ENCODE measurements around the gene ANP32B. TPM values are rescaled to one million over a fixed set of nuclear protein-coding genes. Genes with fewer than 3 reads are reported as not detected.

ANP32B gene
- total RNA-seq, 1 donor from 2014 or later = 18.8 TPM

GRCh38 chr9:98006127-98006796, 23.1 kb downstream of the ANP32B start:
- H3K36me3 ChIP-seq (ENCODE audit: control insufficient read depth in 3 of 3, insufficient read depth in 3 of 3, low read length in 3 of 3) = peaks cover 28 to 56% (median 50%) of the 10 kb centered on the region in 3 donors
- no peak overlapping the region for H3K27ac ChIP-seq (ENCODE audit: low read depth, low read length)
- no peak overlapping the region for H3K4me3 ChIP-seq (ENCODE audit: low read length in 3 of 3)
- no peak overlapping the region for H3K9ac ChIP-seq (ENCODE audit: low read depth in 1 of 3, low read length in 3 of 3)
- peaks cover 0 to 10% (median 4%) of the 10 kb centered on the region in 3 donors for H3K4me1 ChIP-seq (ENCODE audit: control insufficient read depth in 3 of 3, insufficient read depth in 3 of 3, low read length in 3 of 3)
- H3K27me3 ChIP-seq (ENCODE audit: control insufficient read depth in 3 of 3, insufficient read depth in 3 of 3, low read length in 3 of 3) = no peaks in the 10 kb centered on the region
- H3K9me3 ChIP-seq (ENCODE audit: control insufficient read depth in 3 of 3, low read length in 3 of 3) = no peaks in the 10 kb centered on the region

DNA sequence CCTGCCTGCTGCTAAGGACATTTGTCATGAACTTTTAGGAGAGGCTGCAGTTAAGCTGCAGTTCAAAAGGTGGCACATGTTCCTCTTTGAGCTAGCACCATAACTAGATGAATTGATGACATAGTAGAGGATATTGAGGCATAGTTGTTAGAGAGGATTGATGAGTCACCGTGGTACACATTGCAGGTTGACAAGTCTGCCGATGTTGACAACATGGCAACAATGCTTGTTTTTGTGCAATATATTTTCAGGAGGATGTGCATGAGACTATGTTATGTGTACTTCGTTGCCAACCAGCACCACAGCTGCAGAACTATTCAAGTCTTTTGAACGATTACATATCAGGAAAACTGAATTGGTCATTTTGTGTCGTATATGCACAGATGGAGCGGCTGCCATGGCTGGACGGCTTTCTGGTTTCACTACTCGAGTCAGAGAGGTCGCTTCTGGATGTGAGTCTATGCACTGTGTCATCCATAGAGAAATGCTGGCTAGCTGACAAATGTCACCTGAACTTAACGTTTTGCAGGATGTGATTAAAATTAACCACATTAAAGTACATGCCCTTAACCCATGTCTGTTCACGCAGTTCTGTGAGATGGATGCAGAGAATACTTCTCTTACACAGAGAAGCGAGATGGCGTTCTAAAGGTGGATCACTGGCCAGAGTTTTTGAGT, 24.2 kb downstream of the ANP32B start:
- H3K4me3 ChIP-seq (ENCODE audit: low read length in 3 of 3) = no peak overlapping the region
- H3K4me1 ChIP-seq (ENCODE audit: control insufficient read depth in 3 of 3, insufficient read depth in 3 of 3, low read length in 3 of 3) = peaks cover 0 to 10% (median 4%) of the 10 kb centered on the region in 3 donors
- H3K9me3 ChIP-seq (ENCODE audit: control insufficient read depth in 3 of 3, low read length in 3 of 3) = no peaks in the 10 kb centered on the region
- H3K27ac ChIP-seq (ENCODE audit: low read depth, low read length) = no peak overlapping the region
- no peaks in the 10 kb centered on the region for H3K27me3 ChIP-seq (ENCODE audit: control insufficient read depth in 3 of 3, insufficient read depth in 3 of 3, low read length in 3 of 3)
- peaks cover 31 to 66% (median 55%) of the 10 kb centered on the region in 3 donors for H3K36me3 ChIP-seq (ENCODE audit: control insufficient read depth in 3 of 3, insufficient read depth in 3 of 3, low read length in 3 of 3)
- no peak overlapping the region for H3K9ac ChIP-seq (ENCODE audit: low read depth in 1 of 3, low read length in 3 of 3)

GRCh38 chr9:98008764-98009163, 25.6 kb downstream of the ANP32B start:
- no peak overlapping the region for H3K4me3 ChIP-seq (ENCODE audit: low read length in 3 of 3)
- no peaks in the 10 kb centered on the region for H3K27me3 ChIP-seq (ENCODE audit: control insufficient read depth in 3 of 3, insufficient read depth in 3 of 3, low read length in 3 of 3)
- no peak overlapping the region for H3K9ac ChIP-seq (ENCODE audit: low read depth in 1 of 3, low read length in 3 of 3)
- peaks cover 38 to 73% (median 67%) of the 10 kb centered on the region in 3 donors for H3K36me3 ChIP-seq (ENCODE audit: control insufficient read depth in 3 of 3, insufficient read depth in 3 of 3, low read length in 3 of 3)
- H3K9me3 ChIP-seq (ENCODE audit: control insufficient read depth in 3 of 3, low read length in 3 of 3) = no peaks in the 10 kb centered on the region
- H3K27ac ChIP-seq (ENCODE audit: low read depth, low read length) = no peak overlapping the region
- peaks cover 0 to 10% (median 4%) of the 10 kb centered on the region in 3 donors for H3K4me1 ChIP-seq (ENCODE audit: control insufficient read depth in 3 of 3, insufficient read depth in 3 of 3, low read length in 3 of 3)

DNA sequence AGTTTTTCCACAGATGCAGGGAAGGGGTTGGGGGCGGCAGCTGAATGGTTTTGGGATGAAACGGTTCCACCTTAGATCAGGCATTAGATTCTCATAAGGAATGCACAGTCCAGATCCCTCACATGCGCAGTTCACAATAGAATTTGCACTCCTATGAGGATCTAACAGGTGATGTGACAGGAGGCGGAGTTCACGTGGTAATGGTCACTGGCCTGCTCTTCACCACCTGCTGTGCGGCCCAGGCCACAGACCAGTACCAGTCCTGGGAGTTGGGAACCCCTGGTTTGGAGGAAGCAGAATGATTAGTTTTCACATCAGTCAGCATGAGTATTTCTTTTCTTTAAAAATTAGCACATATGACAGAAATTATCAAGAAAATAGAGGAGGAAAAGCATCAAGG, 26.3 kb downstream of the ANP32B start:
- Histone ChIP-seq H3K9ac (ENCODE audit: low read depth in 1 of 3, low read length in 3 of 3) (no peak overlapping the region), H3K4me1 (ENCODE audit: control insufficient read depth in 3 of 3, insufficient read depth in 3 of 3, low read length in 3 of 3) (peaks cover 0 to 10% (median 4%) of the 10 kb centered on the region in 3 donors), H3K9me3 (ENCODE audit: control insufficient read depth in 3 of 3, low read length in 3 of 3) (no peaks in the 10 kb centered on the region), H3K27me3 (ENCODE audit: control insufficient read depth in 3 of 3, insufficient read depth in 3 of 3, low read length in 3 of 3) (no peaks in the 10 kb centered on the region), H3K27ac (ENCODE audit: low read depth, low read length) (peak overlapping the region; percentile 15), H3K36me3 (ENCODE audit: control insufficient read depth in 3 of 3, insufficient read depth in 3 of 3, low read length in 3 of 3) (peaks cover 40 to 74% (median 71%) of the 10 kb centered on the region in 3 donors), H3K4me3 (ENCODE audit: low read length in 3 of 3) (no peak overlapping the region)

GRCh38 chr9:98009936-98010335, 26.8 kb downstream of the ANP32B start:
- H3K9ac ChIP-seq (ENCODE audit: low read depth in 1 of 3, low read length in 3 of 3) = no peak overlapping the region
- H3K4me1 ChIP-seq (ENCODE audit: control insufficient read depth in 3 of 3, insufficient read depth in 3 of 3, low read length in 3 of 3) = peaks cover 0 to 10% (median 4%) of the 10 kb centered on the region in 3 donors
- peaks cover 41 to 77% (median 74%) of the 10 kb centered on the region in 3 donors for H3K36me3 ChIP-seq (ENCODE audit: control insufficient read depth in 3 of 3, insufficient read depth in 3 of 3, low read length in 3 of 3)
- no peaks in the 10 kb centered on the region for H3K27me3 ChIP-seq (ENCODE audit: control insufficient read depth in 3 of 3, insufficient read depth in 3 of 3, low read length in 3 of 3)
- no peak overlapping the region for H3K4me3 ChIP-seq (ENCODE audit: low read length in 3 of 3)
- no peaks in the 10 kb centered on the region for H3K9me3 ChIP-seq (ENCODE audit: control insufficient read depth in 3 of 3, low read length in 3 of 3)
- peak overlapping the region; percentile 15 for H3K27ac ChIP-seq (ENCODE audit: low read depth, low read length)

DNA sequence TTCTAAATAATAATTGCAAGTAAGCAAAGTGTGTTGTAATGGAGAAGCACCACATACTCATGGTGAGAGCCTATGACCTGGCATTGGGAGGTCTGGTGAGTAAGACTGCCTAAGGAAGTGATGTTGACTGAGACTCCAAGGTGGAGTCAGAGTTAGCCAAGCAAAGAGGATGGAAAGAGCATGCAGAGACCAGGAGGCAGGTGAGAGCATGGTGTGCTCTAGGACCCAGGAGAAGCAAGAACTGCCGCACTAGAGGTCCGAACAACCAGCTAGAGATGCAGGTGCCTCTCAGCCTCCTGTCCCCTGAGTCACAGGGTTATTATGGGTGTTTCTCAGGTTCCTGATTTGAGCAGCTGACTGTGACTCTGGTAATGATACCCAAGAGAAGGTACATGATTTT, 27.3 kb downstream of the ANP32B start:
- no peak overlapping the region for H3K9ac ChIP-seq (ENCODE audit: low read depth in 1 of 3, low read length in 3 of 3)
- no peaks in the 10 kb centered on the region for H3K9me3 ChIP-seq (ENCODE audit: control insufficient read depth in 3 of 3, low read length in 3 of 3)
- H3K4me1 ChIP-seq (ENCODE audit: control insufficient read depth in 3 of 3, insufficient read depth in 3 of 3, low read length in 3 of 3) = peaks cover 0 to 10% (median 4%) of the 10 kb centered on the region in 3 donors
- H3K4me3 ChIP-seq (ENCODE audit: low read length in 3 of 3) = no peak overlapping the region
- no peak overlapping the region for H3K27ac ChIP-seq (ENCODE audit: low read depth, low read length)
- peaks cover 37 to 77% (median 73%) of the 10 kb centered on the region in 3 donors for H3K36me3 ChIP-seq (ENCODE audit: control insufficient read depth in 3 of 3, insufficient read depth in 3 of 3, low read length in 3 of 3)
- no peaks in the 10 kb centered on the region for H3K27me3 ChIP-seq (ENCODE audit: control insufficient read depth in 3 of 3, insufficient read depth in 3 of 3, low read length in 3 of 3)

DNA sequence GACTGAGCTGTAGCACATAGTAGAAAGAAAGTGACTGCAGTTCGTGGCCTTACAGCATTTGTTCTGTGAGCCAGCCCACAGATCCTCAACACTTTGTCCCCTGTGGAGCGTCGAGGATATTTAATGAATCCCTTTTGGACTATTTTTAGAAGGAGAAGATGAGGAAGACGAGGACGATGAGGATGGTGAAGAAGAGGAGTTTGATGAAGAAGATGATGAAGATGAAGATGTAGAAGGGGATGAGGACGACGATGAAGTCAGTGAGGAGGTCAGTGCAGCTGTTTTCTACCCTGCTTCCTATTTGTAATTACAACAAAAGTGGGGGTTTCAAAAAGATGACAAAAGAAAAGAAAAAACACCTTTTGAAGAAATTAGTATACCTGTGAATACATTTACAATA, 28.0 kb downstream of the ANP32B start:
- H3K4me3 ChIP-seq (ENCODE audit: low read length in 3 of 3) = no peak overlapping the region
- no peak overlapping the region for H3K9ac ChIP-seq (ENCODE audit: low read depth in 1 of 3, low read length in 3 of 3)
- H3K27ac ChIP-seq (ENCODE audit: low read depth, low read length) = no peak overlapping the region
- H3K9me3 ChIP-seq (ENCODE audit: control insufficient read depth in 3 of 3, low read length in 3 of 3) = no peaks in the 10 kb centered on the region
- peaks cover 0 to 4% (median 4%) of the 10 kb centered on the region in 3 donors for H3K4me1 ChIP-seq (ENCODE audit: control insufficient read depth in 3 of 3, insufficient read depth in 3 of 3, low read length in 3 of 3)
- H3K27me3 ChIP-seq (ENCODE audit: control insufficient read depth in 3 of 3, insufficient read depth in 3 of 3, low read length in 3 of 3) = no peaks in the 10 kb centered on the region
- H3K36me3 ChIP-seq (ENCODE audit: control insufficient read depth in 3 of 3, insufficient read depth in 3 of 3, low read length in 3 of 3) = peaks cover 34 to 77% (median 69%) of the 10 kb centered on the region in 3 donors

- Histone ChIP-seq H3K36me3 (ENCODE audit: control insufficient read depth in 3 of 3, insufficient read depth in 3 of 3, low read length in 3 of 3) (peaks cover 23 to 62% (median 47%) of the 10 kb centered on the region in 3 donors), H3K9me3 (ENCODE audit: control insufficient read depth in 3 of 3, low read length in 3 of 3) (no peaks in the 10 kb centered on the region), H3K4me3 (ENCODE audit: low read length in 3 of 3) (no peak overlapping the region), H3K27ac (ENCODE audit: low read depth, low read length) (no peak overlapping the region), H3K27me3 (ENCODE audit: control insufficient read depth in 3 of 3, insufficient read depth in 3 of 3, low read length in 3 of 3) (no peaks in the 10 kb centered on the region), H3K4me1 (ENCODE audit: control insufficient read depth in 3 of 3, insufficient read depth in 3 of 3, low read length in 3 of 3) (peaks cover 16 to 34% (median 31%) of the 10 kb centered on the region in 3 donors), H3K9ac (ENCODE audit: low read depth in 1 of 3, low read length in 3 of 3) (no peak overlapping the region)
Measured at GRCh38 chr9:98016137-98016680, 33.1 kb downstream of the ANP32B start.

- Histone ChIP-seq H3K9me3 (ENCODE audit: control insufficient read depth in 3 of 3, low read length in 3 of 3) (no peaks in the 10 kb centered on the region), H3K4me3 (ENCODE audit: low read length in 3 of 3) (no peak overlapping the region), H3K9ac (ENCODE audit: low read depth in 1 of 3, low read length in 3 of 3) (no peak overlapping the region), H3K36me3 (ENCODE audit: control insufficient read depth in 3 of 3, insufficient read depth in 3 of 3, low read length in 3 of 3) (peaks cover 20 to 52% (median 40%) of the 10 kb centered on the region in 3 donors), H3K4me1 (ENCODE audit: control insufficient read depth in 3 of 3, insufficient read depth in 3 of 3, low read length in 3 of 3) (peaks cover 23 to 43% (median 40%) of the 10 kb centered on the region in 3 donors), H3K27ac (ENCODE audit: low read depth, low read length) (peak overlapping the region; percentile 3), H3K27me3 (ENCODE audit: control insufficient read depth in 3 of 3, insufficient read depth in 3 of 3, low read length in 3 of 3) (no peaks in the 10 kb centered on the region)
Measured at GRCh38 chr9:98017306-98017705, 34.2 kb downstream of the ANP32B start.

GRCh38 chr9:98018347-98018746, 35.2 kb downstream of the ANP32B start:
- Histone ChIP-seq H3K4me3 (ENCODE audit: low read length in 3 of 3) (no peak overlapping the region), H3K27me3 (ENCODE audit: control insufficient read depth in 3 of 3, insufficient read depth in 3 of 3, low read length in 3 of 3) (no peaks in the 10 kb centered on the region), H3K9ac (ENCODE audit: low read depth in 1 of 3, low read length in 3 of 3) (no peak overlapping the region), H3K27ac (ENCODE audit: low read depth, low read length) (no peak overlapping the region), H3K9me3 (ENCODE audit: control insufficient read depth in 3 of 3, low read length in 3 of 3) (no peaks in the 10 kb centered on the region), H3K36me3 (ENCODE audit: control insufficient read depth in 3 of 3, insufficient read depth in 3 of 3, low read length in 3 of 3) (peaks cover 17 to 42% (median 31%) of the 10 kb centered on the region in 3 donors), H3K4me1 (ENCODE audit: control insufficient read depth in 3 of 3, insufficient read depth in 3 of 3, low read length in 3 of 3) (peaks cover 23 to 43% (median 42%) of the 10 kb centered on the region in 3 donors)
